GM23248 (cell line): ENCODE measurements around the gene DNAH14. TPM values are rescaled to one million over a fixed set of nuclear protein-coding genes. Genes with fewer than 3 reads are reported as not detected.

ENCODE experiments used
- DNase-seq: peaks from one replicate; pipeline ENCODE4 v3.0.0-alpha.2; 2015
- H2AFZ ChIP-seq: fragments of 200-600 bp; sonication (generic); 2 replicates; pipeline ENCODE4 v1.6.1; 2016; ENCODE audit warnings: antibody characterized with exemption
- H3F3A ChIP-seq: fragments of 200-600 bp; sonication (generic); 2 replicates; pipeline ENCODE4 v1.6.1; 2016; ENCODE audit warnings: mild to moderate bottlenecking, antibody characterized with exemption, mixed run types; ENCODE audit not compliant: insufficient read depth
- H3K27ac ChIP-seq: fragments of 200-600 bp; sonication (generic); 2 replicates; pipeline ENCODE4 v1.5.1; 2016; ENCODE audit warnings: mild to moderate bottlenecking
- H3K27me3 ChIP-seq: fragments of 200-600 bp; sonication (generic); replicated peaks from 2 replicates; pipeline ENCODE4 v1.6.1; 2016; ENCODE audit warnings: mild to moderate bottlenecking; ENCODE audit not compliant: insufficient read depth
- H3K36me3 ChIP-seq: fragments of 200-600 bp; sonication (generic); 2 replicates; pipeline ENCODE4 v1.6.1; 2016; ENCODE audit warnings: low read depth, mild to moderate bottlenecking
- H3K4me1 ChIP-seq: fragments of 200-600 bp; sonication (generic); 2 replicates; pipeline ENCODE4 v1.6.1; 2016; ENCODE audit warnings: mild to moderate bottlenecking; ENCODE audit not compliant: insufficient read depth
- H3K4me2 ChIP-seq: fragments of 200-600 bp; sonication (generic); one replicate; pipeline ENCODE4 v1.6.1; 2016; ENCODE audit warnings: mild to moderate bottlenecking; ENCODE audit not compliant: unreplicated experiment
- H3K4me3 ChIP-seq: fragments of 200-600 bp; sonication (generic); 2 replicates; pipeline ENCODE4 v1.5.1; 2016; ENCODE audit warnings: mild to moderate bottlenecking
- H3K79me2 ChIP-seq: fragments of 200-600 bp; sonication (generic); 2 replicates; pipeline ENCODE4 v1.6.1; 2016; ENCODE audit warnings: mild to moderate bottlenecking; ENCODE audit not compliant: insufficient read depth
- H3K9ac ChIP-seq: fragments of 200-600 bp; sonication (generic); 2 replicates; pipeline ENCODE4 v1.6.1; 2016; ENCODE audit warnings: mild to moderate bottlenecking
- H3K9me2 ChIP-seq: fragments of 200-600 bp; sonication (generic); 2 replicates; pipeline ENCODE4 v1.6.1; 2016; ENCODE audit warnings: mixed run types, mild to moderate bottlenecking, moderate library complexity; ENCODE audit not compliant: insufficient read depth
- H3K9me3 ChIP-seq: fragments of 200-600 bp; sonication (generic); one replicate; pipeline ENCODE4 v1.6.1; 2017; ENCODE audit warnings: low read depth
- H4K20me1 ChIP-seq: fragments of 200-600 bp; sonication (generic); 2 replicates; pipeline ENCODE4 v1.6.0; 2016; ENCODE audit not compliant: insufficient read depth
- EZH2 ChIP-seq: fragments of 200-600 bp; sonication (generic); IDR thresholded peaks from 2 replicates; pipeline ENCODE4 v1.6.1; 2018; ENCODE audit warnings: antibody characterized with exemption, mild to moderate bottlenecking; ENCODE audit not compliant: insufficient read depth, poor library complexity, severe bottlenecking
- EZH2phosphoT487 ChIP-seq: fragments of 200-600 bp; sonication (generic); IDR thresholded peaks from 2 replicates; pipeline ENCODE4 v1.6.1; 2018; ENCODE audit warnings: antibody characterized with exemption, moderate library complexity, mild to moderate bottlenecking, low read depth; ENCODE audit not compliant: insufficient read depth
- WGBS, 2 experiments: methylation state at CpG; one replicate each; pipeline ENCODE4 v1.1.6; 2015 to 2017; ENCODE audit warnings: low lambda C conversion rate in 2 of 2, low coverage in 1 of 2; ENCODE audit errors: missing lambda C conversion rate in 2 of 2; 5-methylcytosine and 5-hydroxymethylcytosine counted together
- in situ Hi-C: fragments of 300-500 bp; cut with MboI; formaldehyde crosslinking; loops from 2 replicates; pipeline ENCODE4 v1.15.0; 2020
- polyA plus RNA-seq: library from polyadenylated mRNA; unstranded; fragments of >200 nt; fragmentation: Nextera tagmentation; extraction: Ambion mirVana; gene quantifications from 2 replicates; pipeline ENCODE4 v1.2.1, GENCODE V29; 2016
- total RNA-seq: library from RNA; depleted of rRNA; stranded (reverse); fragments of >200 nt; shearing (Covaris generic); gene quantifications from 2 replicates; pipeline ENCODE4 v1.2.3, GENCODE V29; 2014

DNAH14 gene
- total and polyA plus RNA-seq, 2 experiments from 2014 or later = 9.9 to 20.8 TPM

- peak; percentile 64 for DNase-seq
- Histone ChIP-seq H2AFZ (peak overlapping the region; percentile 87), H3K4me2 (peak overlapping the region; percentile 82), H3K9me3 (no peaks in the 10 kb centered on the region), H3K4me3 (peak overlapping the region; percentile 75), H3K27me3 (no peaks in the 10 kb centered on the region), H3K9ac (peak overlapping the region; percentile 72), H3K27ac (no peak overlapping the region), H3K79me2 (peaks cover 61% of the 10 kb centered on the region), H3K9me2 (no peaks in the 10 kb centered on the region), H3K4me1 (peaks cover 38% of the 10 kb centered on the region), H4K20me1 (no peaks in the 10 kb centered on the region), H3K36me3 (no peaks in the 10 kb centered on the region), H3F3A (peaks cover 30% of the 10 kb centered on the region; the same call in 1 of the 2 replicates)
- WGBS, 2 experiments = 10 to 13% methylated on average over 36 of the region's 36 CpGs
- in situ Hi-C loops = no loop called here
- no peak for TF ChIP-seq EZH2
- no peak for TF ChIP-seq EZH2phosphoT487
These were observed 497.1 kb downstream of the DNAH14 start for GRCh38 chr1:225426395-225427234.

DNA sequence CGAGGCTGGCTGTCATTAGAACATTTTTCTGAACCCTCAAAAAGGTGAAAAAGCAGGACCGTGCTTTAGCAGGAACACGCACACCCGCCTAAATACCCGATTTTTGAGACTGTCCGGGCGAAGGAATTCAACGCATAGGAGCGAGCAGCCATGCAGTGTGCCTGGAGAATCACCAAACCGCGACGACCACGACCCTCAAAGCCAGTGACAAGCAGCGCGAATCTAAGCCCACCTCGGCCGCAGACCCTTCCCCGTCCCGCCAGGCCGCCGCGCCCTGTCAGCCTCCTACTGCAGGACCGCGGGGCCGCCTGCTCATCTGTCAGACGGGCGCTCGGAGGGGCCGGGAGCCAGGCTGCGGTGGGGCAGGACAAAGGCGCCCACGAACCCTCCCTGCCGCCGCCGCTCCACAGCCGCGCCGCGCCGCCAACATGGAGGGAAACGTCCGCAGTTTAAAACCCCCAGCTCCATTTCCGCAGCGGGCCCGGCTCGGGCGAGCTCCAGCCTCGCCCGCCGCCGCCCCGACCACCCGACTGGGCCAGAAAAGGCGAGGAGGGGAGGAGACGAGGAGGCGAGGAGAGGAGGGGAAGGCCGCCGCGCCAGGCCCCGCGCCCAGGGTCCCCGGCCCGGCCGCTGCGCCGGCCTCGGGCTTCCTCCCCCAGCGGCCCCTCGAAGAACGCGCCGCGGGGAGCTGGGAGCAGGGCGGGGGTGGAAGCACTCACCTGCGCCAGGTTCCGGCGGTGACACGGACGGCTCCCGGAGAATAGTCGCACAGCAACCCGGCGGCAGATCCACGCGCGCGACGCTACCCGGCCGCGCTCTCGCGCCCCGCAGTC, 498.0 kb downstream of the DNAH14 start, which contains the start of gene LBR:
TSS of gene LBR (minus strand) at position 804 of the 833 bp plus-strand sequence. CDS start 3,963 bp downstream, outside the sequence.
- Histone ChIP-seq H3F3A (peaks cover 30% of the 10 kb centered on the region; the same call in 1 of the 2 replicates), H3K9ac (peak within 1 kb of the TSS; percentile 72), H3K9me3 (no peaks in the 10 kb centered on the region), H3K4me2 (peak within 1 kb of the TSS; percentile 87), H3K27me3 (no peaks in the 10 kb centered on the region), H3K36me3 (no peaks in the 10 kb centered on the region), H4K20me1 (no peaks in the 10 kb centered on the region), H3K9me2 (no peaks in the 10 kb centered on the region), H3K27ac (peak within 1 kb of the TSS; percentile 36), H2AFZ (peak within 1 kb of the TSS; percentile 87), H3K4me3 (peak within 1 kb of the TSS; percentile 75), H3K4me1 (peaks cover 38% of the 10 kb centered on the region), H3K79me2 (peaks cover 53% of the 10 kb centered on the region)
- TF ChIP-seq EZH2phosphoT487 (no peak), EZH2 (no peak)
- DNase-seq = peak; percentile 71
- WGBS, 2 experiments = 1% methylated on average over 51 to 73 of the region's 94 CpGs
- in situ Hi-C loops = no loop called here

DNA sequence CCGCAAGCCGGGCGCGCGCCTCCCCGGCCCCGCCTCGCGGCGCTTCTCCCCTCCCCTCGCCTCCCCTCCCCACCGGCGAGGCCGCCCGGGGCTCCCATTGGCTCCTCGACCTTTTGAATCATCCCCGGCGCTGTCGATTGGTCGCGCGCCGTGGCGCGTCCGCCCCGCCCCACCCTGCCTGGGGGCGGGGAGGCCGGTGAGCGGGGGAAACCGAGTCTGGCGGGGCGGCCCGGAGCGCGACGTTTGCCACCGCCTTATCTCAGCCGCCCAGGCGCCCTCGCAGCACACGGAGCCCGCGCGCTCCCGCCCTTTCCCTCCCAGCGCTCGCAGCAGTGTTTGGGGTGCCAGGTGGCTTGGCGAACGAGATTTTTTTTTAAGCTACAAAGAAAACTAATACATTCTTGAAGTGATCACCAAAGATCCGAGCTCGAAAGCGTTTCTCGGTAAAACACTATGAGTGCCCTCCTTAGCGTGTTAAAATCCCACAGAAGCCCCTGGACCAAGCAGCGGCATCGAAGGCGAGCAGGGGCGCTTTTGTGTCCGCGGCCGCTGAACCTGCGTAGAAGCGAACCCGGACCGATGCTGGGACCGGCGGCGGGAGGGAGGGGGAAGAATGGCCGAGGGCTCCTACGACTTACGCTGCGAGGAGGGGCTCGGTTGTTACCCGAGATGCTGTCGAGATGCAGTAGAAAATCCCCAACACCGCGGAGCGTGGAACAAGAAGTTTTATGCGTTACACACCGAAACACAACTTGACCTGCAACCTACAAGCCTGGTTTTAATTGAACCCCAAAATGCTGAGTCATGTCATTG, 498.8 kb downstream of the DNAH14 start:
- H3K4me1 ChIP-seq = peaks cover 35% of the 10 kb centered on the region
- WGBS, 2 experiments = 1% methylated on average over 37 to 63 of the region's 81 CpGs
- H3K4me3 ChIP-seq = peak overlapping the region; percentile 75
- peaks cover 44% of the 10 kb centered on the region for H3K79me2 ChIP-seq
- DNase-seq = peak; percentile 94
- in situ Hi-C loops = no loop called here
- no peaks in the 10 kb centered on the region for H4K20me1 ChIP-seq
- H3K27ac ChIP-seq = peak overlapping the region; percentile 36
- no peaks in the 10 kb centered on the region for H3K27me3 ChIP-seq
- H3K4me2 ChIP-seq = peak overlapping the region; percentile 87
- no peaks in the 10 kb centered on the region for H3K36me3 ChIP-seq
- H3F3A ChIP-seq = peaks cover 30% of the 10 kb centered on the region; the same call in 1 of the 2 replicates
- H3K9me3 ChIP-seq = no peaks in the 10 kb centered on the region
- TF ChIP-seq EZH2phosphoT487 (no peak), EZH2 (no peak)
- H2AFZ ChIP-seq = peak overlapping the region; percentile 87
- H3K9me2 ChIP-seq = no peaks in the 10 kb centered on the region
- H3K9ac ChIP-seq = peak overlapping the region; percentile 72
